Eye (tissue), 1 donor: Measurements from ENCODE around the gene ZNF236.
"Not testable (repeated sequence)": the region's sequence is repeated elsewhere in the genome, so short reads cannot be mapped to it uniquely, and the experiment has no call there.

Experiments
- DNase-seq: peaks from one replicate; pipeline ENCODE4 v3.0.0-alpha.2; 2015

The ZNF236 gene

GRCh38 chr18:76914314-76914713 is 92.0 kb downstream of the ZNF236 start:
- no peak for DNase-seq

- no peak for DNase-seq
Observed at GRCh38 chr18:76914796-76915195, 92.4 kb downstream of the ZNF236 start.

DNA sequence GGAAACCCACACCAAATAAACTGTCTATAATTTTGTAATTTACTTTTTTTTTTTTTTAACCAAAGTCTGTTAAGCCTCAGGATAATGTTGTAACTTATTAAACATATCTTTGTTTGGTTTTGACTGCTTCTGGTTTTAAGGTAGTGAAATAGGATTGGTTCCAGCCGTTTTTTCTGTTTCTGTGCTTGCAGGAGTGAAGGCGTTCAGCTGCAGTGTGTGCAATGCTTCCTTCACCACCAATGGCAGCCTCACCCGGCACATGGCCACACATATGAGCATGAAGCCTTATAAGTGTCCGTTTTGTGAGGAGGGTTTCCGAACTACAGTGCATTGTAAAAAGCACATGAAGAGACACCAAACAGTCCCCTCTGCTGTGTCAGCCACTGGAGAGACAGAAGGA is 93.1 kb downstream of the ZNF236 start:
- no peak for DNase-seq

GRCh38 chr18:76920974-76921373 is 98.6 kb downstream of the ZNF236 start:
- no peak for DNase-seq

DNA sequence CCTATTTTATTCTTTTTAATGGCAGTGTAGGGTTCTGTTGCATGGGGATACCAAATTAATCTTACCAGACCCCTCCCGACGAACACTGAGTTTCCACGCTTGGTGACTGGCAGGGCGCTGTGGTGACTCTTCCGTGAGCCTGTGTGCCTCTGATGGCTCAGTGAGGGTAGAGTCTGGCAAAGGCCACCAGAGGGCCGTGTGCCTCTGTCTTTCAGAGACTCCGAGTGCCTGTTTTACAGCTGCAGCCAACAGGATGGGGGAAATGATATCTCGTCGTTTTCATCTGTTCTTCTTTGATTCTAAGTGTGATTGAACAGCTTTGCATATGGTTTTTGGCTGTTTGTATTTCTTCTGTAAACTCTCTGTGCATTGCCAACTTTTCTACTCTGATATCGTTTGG is 99.8 kb downstream of the ZNF236 start:
- peak; percentile 76 for DNase-seq

GRCh38 chr18:76923485-76924085 is 101.2 kb downstream of the ZNF236 start:
- peak; percentile 19 for DNase-seq

DNA sequence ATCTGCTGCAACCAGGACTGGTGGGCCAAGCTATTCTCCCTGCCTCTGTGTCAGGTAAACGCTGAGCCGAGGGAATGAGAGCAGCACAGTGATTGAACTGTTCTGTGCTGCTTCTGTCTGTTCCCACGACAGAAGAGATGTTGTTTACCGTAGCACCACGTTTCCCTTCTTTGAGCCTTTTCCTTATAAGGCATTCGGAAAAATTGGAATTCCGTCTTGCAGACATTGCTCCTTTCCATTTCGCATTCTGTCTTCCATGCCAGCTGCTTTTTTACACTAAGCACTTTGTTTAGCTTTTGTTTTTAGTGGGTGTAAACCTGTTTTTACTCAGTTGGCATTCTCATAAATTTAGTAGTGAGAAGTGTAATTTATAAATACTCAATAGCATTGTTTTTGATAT is 103.1 kb downstream of the ZNF236 start:
- no peak for DNase-seq

DNA sequence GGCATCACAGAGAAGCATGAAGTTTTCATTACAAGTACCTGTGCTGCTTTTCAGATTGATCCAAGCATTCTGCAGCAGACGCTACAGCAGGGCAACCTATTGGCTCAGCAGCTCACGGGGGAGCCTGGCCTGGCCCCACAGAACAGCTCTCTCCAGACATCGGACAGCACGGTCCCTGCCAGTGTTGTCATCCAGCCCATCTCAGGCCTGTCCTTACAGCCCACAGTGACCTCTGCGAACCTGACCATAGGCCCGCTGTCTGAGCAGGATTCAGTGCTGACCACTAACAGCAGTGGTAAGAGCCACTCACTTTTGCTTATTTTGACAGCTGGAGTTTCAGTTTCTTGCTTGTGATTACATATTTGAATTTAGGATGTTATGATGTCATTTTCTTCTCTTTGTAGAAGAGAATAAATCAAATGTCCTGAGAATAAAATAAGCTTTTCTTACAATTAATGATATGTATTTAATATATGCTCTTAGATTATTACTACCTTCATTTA is 104.9 kb downstream of the ZNF236 start:
- DNase-seq, result no peak

- no peak for DNase-seq
Observed at GRCh38 chr18:76928179-76928868, 106.0 kb downstream of the ZNF236 start.

- no peak for DNase-seq
Observed at GRCh38 chr18:76931171-76931570, 108.8 kb downstream of the ZNF236 start.

GRCh38 chr18:76932026-76932819 is 109.9 kb downstream of the ZNF236 start:
- DNase-seq, result no peak

- no peak for DNase-seq
Observed at GRCh38 chr18:76935722-76936337, 113.5 kb downstream of the ZNF236 start.

GRCh38 chr18:76936877-76937276 is 114.5 kb downstream of the ZNF236 start:
- no peak for DNase-seq

DNA sequence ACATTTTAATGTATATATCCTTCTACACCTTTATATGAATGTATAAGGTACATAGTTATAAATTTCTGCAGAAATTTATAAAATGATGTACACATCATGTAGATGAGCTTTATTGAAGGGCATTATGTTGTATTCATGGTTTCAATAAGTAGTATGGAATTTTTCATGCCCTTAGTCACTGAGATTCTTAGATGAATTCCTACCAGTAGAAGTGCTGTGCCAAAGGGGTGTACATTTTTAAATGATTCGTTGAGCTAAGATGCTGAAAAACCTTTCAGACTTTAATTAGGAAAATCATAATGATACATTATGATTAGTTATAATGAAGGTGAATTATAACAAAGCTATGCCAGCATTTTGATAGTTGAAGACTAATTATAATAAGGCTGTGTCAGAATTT is 115.2 kb downstream of the ZNF236 start:
- DNase-seq, result no peak

DNA sequence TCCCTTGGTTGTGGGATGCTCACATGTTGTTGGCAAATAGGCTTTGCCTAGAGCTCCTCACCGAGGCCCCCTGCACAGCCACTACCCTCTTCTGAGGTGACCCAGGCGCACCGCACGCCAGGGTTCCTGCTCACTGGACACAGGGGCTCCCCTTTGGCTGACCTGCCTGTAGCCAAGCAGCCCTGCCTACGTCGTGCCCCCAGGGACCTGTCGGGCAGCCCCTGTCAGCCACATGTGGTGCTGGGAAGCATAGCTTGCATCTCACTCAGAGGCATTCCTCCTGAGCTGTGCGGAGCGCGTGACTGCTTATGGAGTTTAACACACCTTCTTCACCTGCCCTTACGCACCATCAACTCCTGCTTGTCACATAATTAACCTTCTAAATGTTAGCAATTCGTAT is 116.3 kb downstream of the ZNF236 start:
- no peak for DNase-seq

- no peak for DNase-seq
Observed at GRCh38 chr18:76941284-76941683, 118.9 kb downstream of the ZNF236 start.

GRCh38 chr18:76943542-76944339 is 121.4 kb downstream of the ZNF236 start:
- DNase-seq, result no peak

- not testable (repeated sequence) for DNase-seq
Observed at GRCh38 chr18:76944346-76944745, 122.0 kb downstream of the ZNF236 start.

DNA sequence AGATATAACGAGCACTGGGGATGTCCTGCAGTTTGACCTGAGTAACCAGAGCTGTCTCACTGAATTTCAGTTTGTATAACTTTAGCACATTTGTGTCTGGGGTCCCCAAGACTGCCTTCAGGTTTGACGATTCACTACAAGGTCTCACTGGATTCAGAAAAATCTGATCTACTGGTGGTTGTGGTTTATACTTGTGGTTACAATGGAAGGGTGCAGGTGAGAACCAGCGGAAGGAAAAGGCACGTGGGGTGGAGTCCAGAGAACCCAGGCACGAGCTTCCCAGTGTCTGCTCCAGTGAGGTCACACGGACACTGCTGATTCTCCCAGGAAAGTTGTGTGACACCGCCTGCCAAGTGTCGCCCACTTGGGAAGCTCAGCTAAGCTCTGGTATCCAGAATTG is 126.0 kb downstream of the ZNF236 start:
- no peak for DNase-seq

- DNase-seq, result no peak
Observed at GRCh38 chr18:76951456-76952247, 129.3 kb downstream of the ZNF236 start.

DNA sequence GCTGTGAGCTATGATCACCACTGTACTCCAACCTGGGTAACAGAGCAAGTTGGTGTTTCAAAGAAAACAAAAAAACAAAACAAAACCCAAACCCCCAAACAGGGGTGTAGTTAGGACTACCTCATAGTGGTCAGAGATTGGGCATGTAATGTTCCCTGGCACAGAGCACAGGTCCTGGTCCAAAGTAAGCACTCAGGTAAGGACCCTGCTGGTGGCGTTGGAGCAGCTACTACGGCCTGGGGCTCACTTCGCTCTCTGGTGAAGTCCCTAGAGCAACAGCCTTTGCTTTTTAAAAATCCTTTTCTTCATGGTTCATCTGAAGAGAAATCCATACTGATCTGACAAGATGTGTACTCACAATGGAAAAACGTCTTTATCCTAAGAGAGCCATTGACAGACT is 130.4 kb downstream of the ZNF236 start:
- peak; percentile 33 for DNase-seq

DNA sequence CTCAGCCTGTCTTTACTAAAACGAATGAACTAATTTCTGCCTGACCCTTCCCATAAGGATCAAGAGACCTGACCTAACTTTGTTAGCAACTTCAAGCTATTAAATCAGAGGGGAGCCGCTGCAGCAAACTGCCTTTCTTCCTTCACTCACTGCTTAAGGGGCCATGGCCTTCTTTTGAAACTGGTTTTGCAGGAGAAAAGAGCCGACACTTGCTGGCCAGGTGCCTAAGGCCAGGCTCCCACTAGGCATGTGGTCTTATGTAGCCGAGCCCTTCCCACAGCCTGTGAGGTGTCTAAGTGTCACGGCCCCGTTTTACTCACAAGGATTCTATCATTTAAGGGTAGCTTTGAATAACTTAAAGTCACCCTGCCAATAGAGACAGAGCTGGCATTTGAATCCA is 130.8 kb downstream of the ZNF236 start:
- DNase-seq, result peak; percentile 50
